MM.1S (cell line): ENCODE data around the gene NSD2.

ENCODE experiments used
- DNase-seq: peaks from one replicate; pipeline ENCODE4 v3.0.0-alpha.2; 2015
- H2AFZ ChIP-seq: fragments of 300-600 bp; sonication (generic); 2 replicates; pipeline ENCODE4 v1.6.0; 2016; ENCODE audit warnings: antibody characterized with exemption, low read length
- H3F3A ChIP-seq: fragments of 300-600 bp; sonication (generic); 2 replicates; pipeline ENCODE4 v1.6.1; 2016; ENCODE audit warnings: mild to moderate bottlenecking, antibody characterized with exemption, low read length, moderate library complexity, mixed read lengths; ENCODE audit not compliant: insufficient read depth
- H3K27ac ChIP-seq: fragments of 300-600 bp; sonication (generic); 2 replicates; pipeline ENCODE4 v1.5.1; 2016; ENCODE audit warnings: mild to moderate bottlenecking, low read length
- H3K27me3 ChIP-seq: fragments of 300-600 bp; sonication (generic); replicated peaks from 2 replicates; pipeline ENCODE4 v1.6.0; 2016; ENCODE audit warnings: low read length; ENCODE audit not compliant: insufficient read depth
- H3K36me3 ChIP-seq: fragments of 300-600 bp; sonication (generic); replicated peaks from 2 replicates; pipeline ENCODE4 v1.6.1; 2016; ENCODE audit warnings: mild to moderate bottlenecking, low read length, mixed read lengths; ENCODE audit not compliant: insufficient read depth
- H3K4me1 ChIP-seq: fragments of 300-600 bp; sonication (generic); 2 replicates; pipeline ENCODE4 v1.6.1; 2016; ENCODE audit warnings: low read length, mixed read lengths
- H3K4me2 ChIP-seq: fragments of 300-600 bp; sonication (generic); 2 replicates; pipeline ENCODE4 v1.6.0; 2016; ENCODE audit warnings: low read depth, low read length
- H3K4me3 ChIP-seq: fragments of 300-600 bp; sonication (generic); 2 replicates; pipeline ENCODE4 v1.5.1; 2016; ENCODE audit warnings: low read length, mixed read lengths
- H3K79me2 ChIP-seq: fragments of 300-600 bp; sonication (generic); 2 replicates; pipeline ENCODE4 v1.6.1; 2016; ENCODE audit warnings: mixed run types, low read length, mixed read lengths
- H3K9ac ChIP-seq: fragments of 300-600 bp; sonication (generic); 2 replicates; pipeline ENCODE4 v1.6.1; 2016; ENCODE audit warnings: low read length, mixed read lengths
- H3K9me2 ChIP-seq: fragments of 300-600 bp; sonication (generic); replicated peaks from 2 replicates; pipeline ENCODE4 v1.6.1; 2016; ENCODE audit warnings: mild to moderate bottlenecking, low read length, mixed read lengths; ENCODE audit not compliant: insufficient read depth
- H3K9me3 ChIP-seq: fragments of 300-600 bp; sonication (generic); replicated peaks from 2 replicates; pipeline ENCODE4 v1.6.1; 2016; ENCODE audit warnings: mild to moderate bottlenecking, low read length, mixed read lengths; ENCODE audit not compliant: insufficient read depth
- H4K20me1 ChIP-seq: fragments of 300-600 bp; sonication (generic); 2 replicates; pipeline ENCODE4 v1.6.1; 2016; ENCODE audit warnings: mild to moderate bottlenecking, low read length, moderate library complexity, mixed read lengths; ENCODE audit not compliant: insufficient read depth
- CTCF ChIP-seq: fragments of 300-600 bp; sonication (generic); IDR thresholded peaks from 2 replicates; pipeline ENCODE4 v1.5.1; 2016; ENCODE audit warnings: antibody characterized with exemption, low read length, mixed read lengths
- EZH2 ChIP-seq: fragments of 300-600 bp; sonication (generic); optimal IDR thresholded peaks from 2 replicates; pipeline ENCODE3; 2017; ENCODE audit warnings: low read depth, mild to moderate bottlenecking, antibody characterized with exemption, low read length, mixed read lengths
- EZH2phosphoT487 ChIP-seq: fragments of 300-600 bp; sonication (generic); IDR thresholded peaks from 2 replicates; pipeline ENCODE4 v1.6.1; 2018; ENCODE audit warnings: antibody characterized with exemption, low read length

The NSD2 gene

GRCh38 chr4:1985780-1986577 is 114.8 kb downstream of the NSD2 start:
- no peak for TF ChIP-seq EZH2
- no peak for TF ChIP-seq EZH2phosphoT487
- TF ChIP-seq CTCF = no peak
- Histone ChIP-seq H3K9me3 (no peaks in the 10 kb centered on the region), H3F3A (0 out of 2 replicates have a peak, but pooled peaks cover 5% of the 10 kb centered on the region), H2AFZ (no peak overlapping the region), H3K27me3 (no peaks in the 10 kb centered on the region), H3K9ac (no peak overlapping the region), H3K27ac (no peak overlapping the region), H3K36me3 (peaks cover 6% of the 10 kb centered on the region; the same call in 1 of the 2 replicates), H3K79me2 (peaks cover 10% of the 10 kb centered on the region), H3K9me2 (no peaks in the 10 kb centered on the region), H3K4me3 (no peak overlapping the region), H3K4me2 (no peak overlapping the region), H4K20me1 (no peaks in the 10 kb centered on the region), H3K4me1 (no peaks in the 10 kb centered on the region)
- peak; percentile 2 for DNase-seq

DNA sequence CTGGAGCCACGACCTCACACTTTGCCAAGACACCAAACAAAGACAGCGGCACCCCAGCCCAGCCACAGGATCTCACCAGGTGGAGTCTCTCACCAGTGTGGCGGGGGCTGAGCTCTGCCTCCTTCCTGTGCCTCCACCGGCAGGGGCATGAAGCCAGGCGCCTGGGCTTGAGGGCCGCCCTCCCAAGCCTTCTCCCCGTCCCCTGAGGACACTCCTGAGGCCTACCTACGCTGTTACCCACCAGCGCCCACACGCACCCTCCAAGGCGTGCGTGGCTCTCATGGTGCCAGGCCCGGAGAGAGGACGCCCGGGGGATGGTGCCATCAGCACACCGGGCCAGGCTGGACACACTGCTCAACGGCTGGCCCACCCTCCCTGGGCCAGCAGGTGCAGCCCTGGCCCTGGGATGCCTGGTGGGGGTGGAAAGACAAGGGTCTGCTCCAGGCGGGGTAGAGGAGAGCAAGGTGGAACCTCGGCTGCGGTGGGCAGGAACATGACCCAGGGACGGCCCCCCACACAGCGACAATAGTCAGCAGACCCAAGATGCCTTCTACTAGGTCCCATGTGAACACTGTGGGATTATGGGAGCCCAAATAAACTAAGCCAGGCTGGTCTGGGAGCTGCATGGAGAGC is 115.5 kb downstream of the NSD2 start:
- DNase-seq = peak; percentile 3
- Histone ChIP-seq H4K20me1 (no peaks in the 10 kb centered on the region), H3K36me3 (peaks cover 6% of the 10 kb centered on the region; the same call in 1 of the 2 replicates), H3K9me2 (no peaks in the 10 kb centered on the region), H3K9me3 (no peaks in the 10 kb centered on the region), H3K27me3 (no peaks in the 10 kb centered on the region), H3K9ac (no peak overlapping the region), H3F3A (0 out of 2 replicates have a peak, but pooled peaks cover 5% of the 10 kb centered on the region), H3K79me2 (peaks cover 16% of the 10 kb centered on the region), H3K4me2 (no peak overlapping the region), H3K4me1 (no peaks in the 10 kb centered on the region), H2AFZ (no peak overlapping the region), H3K27ac (no peak overlapping the region), H3K4me3 (no peak overlapping the region)
- no peak for TF ChIP-seq EZH2
- TF ChIP-seq EZH2phosphoT487 = no peak
- TF ChIP-seq CTCF = no peak

GRCh38 chr4:1987296-1987695 is 116.1 kb downstream of the NSD2 start:
- no peak overlapping the region for H3K4me3 ChIP-seq
- no peaks in the 10 kb centered on the region for H3K9me2 ChIP-seq
- DNase-seq = no peak
- no peak overlapping the region for H2AFZ ChIP-seq
- H3F3A ChIP-seq = 0 out of 2 replicates have a peak, but pooled peaks cover 5% of the 10 kb centered on the region
- no peak for TF ChIP-seq EZH2
- peaks cover 6% of the 10 kb centered on the region; the same call in 1 of the 2 replicates for H3K36me3 ChIP-seq
- H3K79me2 ChIP-seq = peaks cover 23% of the 10 kb centered on the region
- no peaks in the 10 kb centered on the region for H3K9me3 ChIP-seq
- H3K27ac ChIP-seq = no peak overlapping the region
- no peak overlapping the region for H3K4me2 ChIP-seq
- no peak overlapping the region for H3K9ac ChIP-seq
- H3K4me1 ChIP-seq = no peaks in the 10 kb centered on the region
- no peaks in the 10 kb centered on the region for H3K27me3 ChIP-seq
- H4K20me1 ChIP-seq = no peaks in the 10 kb centered on the region
